ENCODE results near the gene CEP95.

The CEP95 gene

GRCh38 chr17:64496786-64497564 lies 9.8 kb upstream of the CEP95 start, which contains the start of gene POLG2:
POLG2 (minus strand) TSS chr17:64497054; CDS start chr17:64496968, 86 bp downstream.
- DNase-seq: peak; percentile 95

GRCh38 chr17:64497565-64498035 lies 9.2 kb upstream of the CEP95 start:
- no peak for DNase-seq

- no peak for DNase-seq
Measured at GRCh38 chr17:64498308-64499203, 8.2 kb upstream of the CEP95 start.

GRCh38 chr17:64499805-64500486 lies 6.8 kb upstream of the CEP95 start:
- no peak for DNase-seq

- no peak for DNase-seq
Measured at GRCh38 chr17:64500487-64500859, 6.3 kb upstream of the CEP95 start.

- DNase-seq: no peak
Measured at GRCh38 chr17:64500862-64501765, 5.7 kb upstream of the CEP95 start.

- DNase-seq: no peak
Measured at GRCh38 chr17:64502021-64502420, 4.8 kb upstream of the CEP95 start.

- no peak for DNase-seq
Measured at GRCh38 chr17:64502809-64503208, 4.0 kb upstream of the CEP95 start.

GRCh38 chr17:64503341-64503740 lies 3.4 kb upstream of the CEP95 start:
- no peak for DNase-seq

- DNase-seq: no peak
Measured at GRCh38 chr17:64503821-64504768, 2.7 kb upstream of the CEP95 start.

- no peak for DNase-seq
Measured at GRCh38 chr17:64504769-64505339, 1.9 kb upstream of the CEP95 start.

- DNase-seq: peak; percentile 85
Measured at GRCh38 chr17:64505340-64506200, 1.2 kb upstream of the CEP95 start.

GRCh38 chr17:64506201-64506575 lies 589 bp upstream of the CEP95 start, which contains the start of gene DDX5:
DDX5 (minus strand) TSS chr17:64506289; CDS start chr17:64506119, 170 bp downstream.
- DNase-seq: peak; percentile 97

- DNase-seq: peak; percentile 26
Measured at GRCh38 chr17:64507413-64507782, 621 bp downstream of the CEP95 start.

- DNase-seq: no peak
Measured at GRCh38 chr17:64508683-64509082, 1.9 kb downstream of the CEP95 start.

- no peak for DNase-seq
Measured at GRCh38 chr17:64509179-64509578, 2.4 kb downstream of the CEP95 start.

GRCh38 chr17:64515419-64515818 lies 8.6 kb downstream of the CEP95 start:
- no peak for DNase-seq

- no peak for DNase-seq
Measured at GRCh38 chr17:64515829-64516228, 9.1 kb downstream of the CEP95 start.

- DNase-seq: no peak
Measured at GRCh38 chr17:64519601-64520000, 12.8 kb downstream of the CEP95 start.

GRCh38 chr17:64520359-64520758 lies 13.6 kb downstream of the CEP95 start:
- DNase-seq: no peak
